GM19397 (cell line): ENCODE measurements around the gene EMILIN2.

Source experiments
- ATAC-seq: cut with Tn5 transposase; IDR thresholded peaks from one replicate; pipeline ENCODE4 v1.9.1; 2021; ENCODE audit warnings: mild to moderate bottlenecking, moderate library complexity; ENCODE audit not compliant: unreplicated experiment

EMILIN2 gene

GRCh38 chr18:2872095-2872494 is 25.3 kb downstream of the EMILIN2 start:
- ATAC-seq, result no peak

- ATAC-seq, result no peak
Measured at GRCh38 chr18:2874765-2875164, 28.0 kb downstream of the EMILIN2 start.

- no peak for ATAC-seq
Measured at GRCh38 chr18:2878656-2879330, 32.0 kb downstream of the EMILIN2 start.

- ATAC-seq, result no peak
Measured at GRCh38 chr18:2879889-2880288, 33.1 kb downstream of the EMILIN2 start.

DNA sequence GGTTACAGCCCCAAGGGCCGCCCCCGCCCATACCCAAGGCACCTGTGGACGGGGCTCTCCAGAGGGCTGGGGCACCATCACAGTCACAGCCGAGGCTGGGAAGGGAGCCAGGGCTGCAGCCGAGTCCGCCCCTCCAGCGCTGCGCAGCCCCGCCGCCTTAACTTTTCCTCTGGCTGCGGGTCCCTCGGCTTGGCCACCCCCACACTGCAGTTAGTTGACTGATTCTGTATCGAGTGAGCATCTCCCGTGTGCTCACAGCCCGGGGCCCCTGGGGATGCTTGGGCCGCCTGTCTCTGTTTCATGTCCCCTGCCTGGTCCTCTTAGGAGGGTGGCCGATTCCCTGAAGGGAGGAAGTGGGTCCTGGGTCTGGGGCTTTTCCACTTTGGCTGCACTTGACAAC is 33.7 kb downstream of the EMILIN2 start:
- ATAC-seq, result no peak

- ATAC-seq, result no peak
Measured at GRCh38 chr18:2881088-2881839, 34.5 kb downstream of the EMILIN2 start.

DNA sequence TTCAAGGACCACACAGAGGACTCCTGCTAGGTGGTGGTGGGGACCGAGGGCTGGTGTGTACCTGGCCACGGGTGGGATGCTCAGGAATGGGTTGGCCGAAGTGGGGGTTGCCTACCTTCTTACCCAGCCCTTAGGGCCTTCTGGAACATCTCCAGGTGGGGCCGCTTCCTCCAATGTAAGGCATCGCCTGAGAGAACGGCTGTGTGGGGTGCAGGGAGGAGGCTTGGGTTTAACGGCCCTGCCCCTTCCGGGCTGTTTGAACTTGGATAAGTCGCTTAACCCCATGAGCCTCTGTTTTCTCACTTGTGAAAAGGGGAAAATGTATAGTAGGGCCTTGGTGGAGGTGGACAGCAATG is 35.0 kb downstream of the EMILIN2 start:
- ATAC-seq, result no peak

DNA sequence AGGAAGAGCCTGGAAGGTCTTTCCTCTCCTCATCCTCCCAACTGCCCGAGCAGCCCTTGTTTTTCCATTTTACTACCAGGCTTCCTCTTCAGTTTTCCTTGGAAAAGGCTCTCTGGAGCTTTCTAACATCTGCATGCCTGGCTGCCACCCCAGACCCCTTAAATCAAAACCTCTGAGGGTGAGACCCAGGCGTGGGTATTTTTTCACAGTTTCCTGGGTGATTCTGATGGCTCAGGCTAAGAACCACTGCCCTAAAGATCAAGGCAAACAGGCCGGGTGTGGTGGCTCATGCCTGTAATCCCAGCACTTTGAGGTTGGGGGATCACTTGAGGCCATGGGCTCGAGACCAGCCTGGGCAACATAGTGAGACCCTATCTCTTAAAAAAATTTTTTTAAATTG is 35.4 kb downstream of the EMILIN2 start:
- no peak for ATAC-seq

DNA sequence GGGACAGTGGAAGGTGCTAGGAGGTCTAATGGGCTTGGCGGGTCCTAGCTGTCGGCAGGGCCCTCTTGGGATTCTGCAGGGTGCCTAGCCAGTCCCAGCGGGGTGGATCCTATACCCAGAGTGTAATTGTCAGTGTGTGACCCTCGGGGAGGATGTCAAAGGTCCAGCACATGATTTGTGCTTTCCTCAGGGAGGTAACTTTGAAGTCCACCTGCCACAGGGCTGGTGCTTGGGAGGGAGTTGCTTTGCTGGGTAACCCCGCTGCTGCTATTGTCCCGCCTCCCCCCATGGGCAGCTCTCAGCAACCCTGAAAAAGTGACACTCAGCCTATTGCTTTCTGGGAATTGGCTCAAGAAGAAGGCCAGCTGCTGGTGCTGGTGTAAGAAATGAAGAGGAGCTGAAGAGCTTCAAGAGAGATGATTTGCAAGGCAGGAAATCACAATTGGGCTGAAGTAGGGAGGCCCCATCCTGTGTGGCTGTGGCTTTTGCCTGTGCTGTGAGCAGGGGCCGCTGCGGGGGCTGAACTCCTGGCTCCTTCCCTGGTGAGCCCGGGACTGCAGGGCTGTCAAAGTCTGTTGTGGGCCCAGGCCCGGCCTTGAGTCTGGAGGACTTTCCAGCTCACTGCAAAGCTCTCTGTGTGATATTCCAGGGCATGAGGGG is 36.4 kb downstream of the EMILIN2 start:
- ATAC-seq, result peak; percentile 55

- no peak for ATAC-seq
Measured at GRCh38 chr18:2884706-2885285, 38.0 kb downstream of the EMILIN2 start.

- no peak for ATAC-seq
Measured at GRCh38 chr18:2887470-2887869, 40.7 kb downstream of the EMILIN2 start.

- no peak for ATAC-seq
Measured at GRCh38 chr18:2889761-2890192, 43.0 kb downstream of the EMILIN2 start.

DNA sequence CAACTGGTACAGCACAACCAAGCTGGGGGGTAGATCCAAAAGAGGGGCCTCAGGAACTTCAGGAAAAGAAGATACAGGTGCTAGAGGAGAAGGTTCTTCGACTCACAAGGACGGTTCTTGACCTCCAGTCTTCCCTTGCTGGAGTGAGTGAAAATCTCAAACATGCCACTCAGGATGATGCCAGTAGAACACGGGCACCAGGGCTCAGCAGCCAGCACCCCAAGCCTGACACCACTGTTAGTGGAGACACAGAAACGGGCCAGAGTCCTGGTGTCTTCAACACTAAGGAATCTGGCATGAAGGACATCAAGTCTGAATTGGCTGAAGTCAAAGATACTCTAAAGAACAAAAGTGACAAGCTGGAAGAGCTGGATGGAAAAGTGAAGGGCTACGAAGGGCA is 43.8 kb downstream of the EMILIN2 start:
- no peak for ATAC-seq

- no peak for ATAC-seq
Measured at GRCh38 chr18:2891526-2892431, 45.0 kb downstream of the EMILIN2 start.

GRCh38 chr18:2893056-2893455 is 46.2 kb downstream of the EMILIN2 start:
- no peak for ATAC-seq

- no peak for ATAC-seq
Measured at GRCh38 chr18:2893676-2894075, 46.9 kb downstream of the EMILIN2 start.

GRCh38 chr18:2894131-2894840 is 47.5 kb downstream of the EMILIN2 start:
- ATAC-seq, result no peak

- ATAC-seq, result no peak
Measured at GRCh38 chr18:2894841-2895370, 48.1 kb downstream of the EMILIN2 start.

- no peak for ATAC-seq
Measured at GRCh38 chr18:2895391-2895790, 48.6 kb downstream of the EMILIN2 start.

- ATAC-seq, result no peak
Measured at GRCh38 chr18:2896990-2897389, 50.2 kb downstream of the EMILIN2 start.
